Smooth muscle cell of trachea (primary cell): ENCODE data around the gene CREG2. TPM values are rescaled to one million over a fixed set of nuclear protein-coding genes. Genes with fewer than 3 reads are reported as not detected.

Experiments used
- total RNA-seq: library from RNA; depleted of rRNA; stranded (reverse); fragments of >200 nt; gene quantifications from 2 replicates; pipeline ENCODE4 v1.2.1, GENCODE V29; 2014

CREG2 gene
- 0.44 and 0.83 TPM in 2 replicates for total RNA-seq

DNA sequence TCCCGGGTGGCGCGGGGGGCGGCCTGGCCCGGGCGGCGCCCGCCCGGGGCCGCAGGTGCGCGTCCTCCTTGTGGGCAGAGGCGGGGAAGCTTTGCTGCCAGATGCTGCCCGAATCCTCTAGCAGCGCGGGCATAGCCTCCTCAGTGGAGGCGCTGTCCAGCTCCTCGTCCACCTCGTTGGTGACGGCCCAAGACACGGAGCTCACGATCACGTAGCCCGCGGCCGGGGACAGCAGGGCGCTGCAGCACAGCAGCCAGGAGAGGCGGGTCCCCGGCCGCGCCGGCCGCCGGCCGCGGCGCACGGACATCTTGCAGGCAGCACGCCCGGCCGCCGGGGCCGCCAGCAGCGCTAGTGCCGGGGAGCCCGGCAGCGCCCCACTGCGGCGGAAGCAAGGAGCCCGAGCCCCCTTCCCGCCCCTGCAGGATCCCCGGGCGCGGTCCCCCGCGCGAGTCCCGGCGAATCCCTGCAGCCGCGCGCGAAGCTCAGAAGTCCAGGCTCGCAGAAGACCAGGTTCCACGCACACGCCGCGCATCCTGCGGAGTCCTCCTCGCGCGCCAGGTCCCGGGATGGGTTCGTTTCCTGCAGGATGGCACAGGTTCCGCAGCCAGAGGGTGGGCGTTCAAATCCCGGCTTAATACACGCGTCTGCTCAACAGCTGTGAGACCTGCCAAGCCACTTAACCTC lies at the start of gene CREG2:
Gene CREG2 (minus strand): TSS at position 353 of the 684 bp plus-strand sequence. CDS start 46 bp downstream, at position 307.

GRCh38 chr2:101308432-101309210 lies 78.7 kb downstream of the CREG2 start, which contains the start of gene RNF149:
Gene RNF149, minus strand, starts transcription at chr2:101308701. Its CDS starts 113 bp downstream, at chr2:101308588.

Other genes starting within 250 kb of the CREG2 start
- 12.8 and 15.9 TPM in 2 replicates for gene TBC1D8, start 236.1 kb downstream of the CREG2 start, total RNA-seq
- 18.8 and 29.9 TPM in 2 replicates for gene CNOT11, start 134.6 kb downstream of the CREG2 start, total RNA-seq
- gene RNF149, start 78.8 kb downstream of the CREG2 start, total RNA-seq: 51.3 and 52.9 TPM in 2 replicates
- 9.1 and 36.7 TPM in 2 replicates for gene RFX8, start 87.6 kb upstream of the CREG2 start, total RNA-seq